ENCODE results near the gene PALM.

PALM gene

GRCh38 chr19:795691-796581 is 87.2 kb downstream of the PALM start:
- DNase-seq (ENCODE audit: low read depth): no peak
- H3K4me3 ChIP-seq (ENCODE audit: low read length): peak overlapping the region; percentile 62
- no peak for TF ChIP-seq CTCF (conservative IDR thresholded peaks at IDR 0.05; ENCODE audit: low read depth, low read length)

GRCh38 chr19:796692-797527 is 88.2 kb downstream of the PALM start, which contains the start of gene PTBP1:
Gene PTBP1, plus strand, starts transcription at chr19:797452. Its CDS starts 46 bp downstream, at chr19:797498.
- DNase-seq (ENCODE audit: low read depth): peak; percentile 100
- TF ChIP-seq CTCF (conservative IDR thresholded peaks at IDR 0.05; ENCODE audit: low read depth, low read length): no peak
- peak within 1 kb of the TSS; percentile 92 for H3K4me3 ChIP-seq (ENCODE audit: low read length)

Data from retinal pigment epithelial cell (primary cell).